ENCODE measurements around the gene DIABLO.
"Not testable (repeated sequence)": the region's sequence is repeated elsewhere in the genome, so short reads cannot be mapped to it uniquely, and the experiment has no call there.

The DIABLO gene

DNA sequence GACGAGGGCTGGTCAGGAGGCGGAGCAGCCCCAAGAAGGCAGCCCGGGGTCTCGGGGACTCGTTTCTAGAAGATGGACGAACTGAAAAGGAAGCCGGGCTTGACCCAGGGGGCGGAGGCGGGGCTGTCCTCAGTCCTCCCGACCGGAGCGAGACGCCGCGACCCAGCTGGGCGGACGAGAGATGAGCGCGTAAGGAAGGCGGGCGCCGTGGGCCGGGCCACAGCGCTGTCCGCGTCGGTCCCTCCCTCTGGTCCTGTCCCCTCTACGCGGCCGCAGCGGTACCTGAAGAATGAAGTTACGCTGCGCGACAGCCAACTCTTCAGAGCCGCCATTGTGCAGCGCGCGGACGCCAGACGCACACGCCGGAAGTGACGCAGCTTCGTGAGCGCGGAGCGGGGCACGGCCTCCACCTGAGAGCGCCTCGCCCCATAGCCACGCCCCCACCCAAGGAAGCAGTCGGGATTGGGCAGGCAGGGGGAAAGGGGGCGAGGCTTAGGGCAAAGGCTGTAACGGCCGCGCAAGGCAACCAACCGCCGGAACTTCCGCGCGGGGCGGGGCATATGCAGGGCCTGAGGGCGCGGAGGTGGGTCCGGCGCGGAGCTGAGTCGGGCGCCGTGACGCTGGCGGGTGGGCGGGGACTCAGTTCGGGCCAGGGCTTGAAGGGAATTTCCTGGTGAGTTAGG, at the start of gene DIABLO:
DIABLO (minus strand) TSS at position 370 of the 683 bp plus-strand sequence; CDS start at position 332, 38 bp downstream.
- TF ChIP-seq, protein P1, sequence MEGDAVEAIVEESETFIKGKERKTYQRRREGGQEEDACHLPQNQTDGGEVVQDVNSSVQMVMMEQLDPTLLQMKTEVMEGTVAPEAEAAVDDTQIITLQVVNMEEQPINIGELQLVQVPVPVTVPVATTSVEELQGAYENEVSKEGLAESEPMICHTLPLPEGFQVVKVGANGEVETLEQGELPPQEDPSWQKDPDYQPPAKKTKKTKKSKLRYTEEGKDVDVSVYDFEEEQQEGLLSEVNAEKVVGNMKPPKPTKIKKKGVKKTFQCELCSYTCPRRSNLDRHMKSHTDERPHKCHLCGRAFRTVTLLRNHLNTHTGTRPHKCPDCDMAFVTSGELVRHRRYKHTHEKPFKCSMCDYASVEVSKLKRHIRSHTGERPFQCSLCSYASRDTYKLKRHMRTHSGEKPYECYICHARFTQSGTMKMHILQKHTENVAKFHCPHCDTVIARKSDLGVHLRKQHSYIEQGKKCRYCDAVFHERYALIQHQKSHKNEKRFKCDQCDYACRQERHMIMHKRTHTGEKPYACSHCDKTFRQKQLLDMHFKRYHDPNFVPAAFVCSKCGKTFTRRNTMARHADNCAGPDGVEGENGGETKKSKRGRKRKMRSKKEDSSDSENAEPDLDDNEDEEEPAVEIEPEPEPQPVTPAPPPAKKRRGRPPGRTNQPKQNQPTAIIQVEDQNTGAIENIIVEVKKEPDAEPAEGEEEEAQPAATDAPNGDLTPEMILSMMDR (conservative IDR thresholded peaks at IDR 0.05; ENCODE audit: low read depth, low read length): no peak
- H3K4me3 ChIP-seq (ENCODE audit: low read length): peak within 1 kb of the TSS; percentile 96
- DNase-seq (ENCODE audit: low read depth): peak; percentile 95

DNA sequence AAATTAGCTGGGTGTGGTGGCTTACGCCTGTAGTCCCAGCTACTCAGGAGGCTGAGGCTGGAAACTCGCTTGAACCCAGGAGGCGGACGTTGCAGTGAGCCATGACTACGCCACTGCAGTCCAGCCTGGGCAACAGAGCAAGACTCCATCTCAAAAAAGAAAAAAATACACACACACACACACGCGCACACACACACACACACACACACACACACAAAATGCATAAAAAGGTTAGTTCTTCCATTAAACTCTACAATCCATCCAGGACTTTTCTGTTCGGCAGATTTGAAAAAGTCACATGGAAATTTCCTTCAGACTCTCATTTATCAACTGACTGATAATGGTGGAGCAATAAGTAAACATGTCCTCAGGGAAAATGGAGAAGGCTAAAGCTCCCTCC, 49.6 kb upstream of the DIABLO start:
- H3K4me3 ChIP-seq (ENCODE audit: low read length): no peak overlapping the region
- TF ChIP-seq, protein P1 (conservative IDR thresholded peaks at IDR 0.05; ENCODE audit: low read depth, low read length): no peak
- no peak for DNase-seq (ENCODE audit: low read depth)

- TF ChIP-seq, protein P1 (conservative IDR thresholded peaks at IDR 0.05; ENCODE audit: low read depth, low read length): no peak
- peak within 1 kb of the TSS; percentile 93 for H3K4me3 ChIP-seq (ENCODE audit: low read length)
- peak; percentile 95 for DNase-seq (ENCODE audit: low read depth)
Measured at GRCh38 chr12:122266230-122266901, 40.5 kb upstream of the DIABLO start, which contains the start of gene VPS33A. VPS33A (minus strand) TSS chr12:122266494; CDS start chr12:122266408, 86 bp downstream.

- H3K4me3 ChIP-seq (ENCODE audit: low read length): peak overlapping the region; percentile 93
- TF ChIP-seq, protein P1 (conservative IDR thresholded peaks at IDR 0.05; ENCODE audit: low read depth, low read length): no peak
- peak; percentile 4 for DNase-seq (ENCODE audit: low read depth)
Measured at GRCh38 chr12:122265886-122266229, 40.0 kb upstream of the DIABLO start.

DNA sequence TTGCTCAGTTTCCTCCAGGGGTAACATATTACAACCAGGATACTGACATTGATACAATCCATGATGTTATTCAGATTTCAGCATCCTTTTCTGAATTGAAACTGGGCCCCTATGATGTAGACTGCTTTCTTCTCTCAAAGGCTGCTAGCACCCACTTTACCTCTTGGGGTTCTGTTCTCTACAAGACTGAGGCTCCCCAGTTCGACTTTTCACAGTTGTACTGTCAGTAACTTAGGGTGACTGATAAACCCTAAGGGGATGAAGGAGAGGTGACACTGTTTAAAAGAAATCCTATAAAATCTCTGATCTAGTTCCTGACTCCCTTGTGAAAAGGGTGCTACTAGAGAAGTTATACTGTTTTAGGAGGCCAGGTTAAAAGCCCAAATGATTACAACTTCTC, 39.6 kb upstream of the DIABLO start:
- peak overlapping the region; percentile 93 for H3K4me3 ChIP-seq (ENCODE audit: low read length)
- TF ChIP-seq, protein P1 (conservative IDR thresholded peaks at IDR 0.05; ENCODE audit: low read depth, low read length): no peak
- DNase-seq (ENCODE audit: low read depth): no peak

DNA sequence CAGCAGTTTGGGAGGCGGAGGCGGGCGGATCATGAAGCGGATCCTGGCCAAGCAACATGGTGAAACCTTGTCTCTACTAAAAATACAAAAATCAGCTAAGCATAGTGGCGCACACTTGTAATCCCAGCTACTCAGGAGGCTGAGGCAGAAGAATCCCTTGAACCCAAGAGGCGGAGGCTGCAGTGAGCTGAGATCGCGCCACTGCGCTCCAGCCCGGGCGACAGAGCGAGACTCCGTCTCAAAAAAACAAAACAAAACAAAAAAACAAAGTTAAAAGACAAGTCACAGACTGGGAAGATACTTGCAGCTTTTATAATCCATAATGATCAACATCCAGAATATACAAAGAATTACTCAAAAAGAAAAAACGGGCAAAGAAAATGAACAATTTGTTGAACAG, 34.9 kb upstream of the DIABLO start:
- DNase-seq (ENCODE audit: low read depth); H3K4me3 ChIP-seq (ENCODE audit: low read length): not testable (repeated sequence)

DNA sequence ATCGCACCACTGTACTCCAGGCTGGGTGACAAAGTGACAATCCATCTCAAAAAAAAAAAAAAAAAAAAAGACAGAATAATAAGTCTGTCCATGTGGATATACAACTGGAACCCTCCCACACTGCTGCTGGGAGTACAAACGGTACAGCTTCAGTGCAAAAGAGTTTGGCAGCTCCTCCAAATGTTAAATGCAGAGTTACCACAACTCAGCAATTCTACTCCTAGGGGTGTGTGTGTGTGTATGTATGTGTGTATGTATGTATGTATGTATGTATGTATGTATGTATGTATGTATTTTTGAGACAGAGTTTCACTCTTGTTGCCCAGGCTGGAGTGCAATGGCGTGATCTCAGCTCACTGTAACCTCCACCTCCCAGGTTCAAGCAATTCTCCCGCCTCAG, 33.1 kb upstream of the DIABLO start:
- DNase-seq (ENCODE audit: low read depth): not testable (repeated sequence)

DNA sequence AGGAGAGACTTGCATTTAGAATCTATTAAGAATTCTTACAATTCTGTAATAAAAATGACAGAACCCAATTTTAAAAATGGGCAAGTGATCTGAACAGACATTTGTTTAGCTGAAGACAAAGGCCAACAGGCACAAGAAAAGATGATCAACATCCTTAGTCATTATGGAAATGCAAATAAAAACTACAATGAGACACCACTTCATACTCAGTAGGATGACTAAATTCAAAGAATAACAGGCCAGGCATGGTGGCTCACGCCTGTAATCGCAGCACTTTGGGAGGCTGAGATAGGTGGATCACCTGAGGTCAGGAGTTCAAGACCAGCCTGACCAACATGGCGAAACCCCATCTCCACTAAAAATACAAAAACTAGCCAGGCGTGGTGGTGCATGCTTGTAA, 32.6 kb upstream of the DIABLO start:
- H3K4me3 ChIP-seq (ENCODE audit: low read length); DNase-seq (ENCODE audit: low read depth): not testable (repeated sequence)

More for the DNA sequence above, 33.1 kb upstream of the DIABLO start:
- not testable (repeated sequence) for H3K4me3 ChIP-seq (ENCODE audit: low read length)

All from retinal pigment epithelial cell (primary cell).